Measurements from ENCODE around the gene B3GNT5. TPM values are rescaled to one million over a fixed set of nuclear protein-coding genes. Genes with fewer than 3 reads are reported as not detected.
A peak's percentile ranks its signal among the peaks of the same experiment; 100 is the strongest.

The B3GNT5 gene
- total and polyA plus RNA-seq, 2 donors (not counting 3 experiments of a cell fraction or from before 2014, with no cell fraction given): 4.1 to 25.6 TPM

GRCh38 chr3:183274609-183275008 lies 21.6 kb downstream of the B3GNT5 start:
- Histone ChIP-seq H3K36me3 (ENCODE audit: control insufficient read depth in 2 of 2, extremely low read depth in 1 of 2, insufficient read depth in 2 of 2, low read length in 2 of 2) (peaks cover 0 to 9% of the 10 kb centered on the region in 2 experiments), H3K9ac (replicated peaks; ENCODE audit: extremely low read depth, insufficient read depth, low read length) (peak overlapping the region; percentile 32), H3K27me3 (ENCODE audit: control insufficient read depth in 2 of 2, insufficient read depth in 2 of 2, low read length in 2 of 2) (no peaks in the 10 kb centered on the region), H3K4me3 (replicated peaks in 1 of 3; ENCODE audit: insufficient read depth in 1 of 3, low read depth in 1 of 3, low read length in 3 of 3) (no peak overlapping the region), H3K9me1 (replicated peaks; ENCODE audit: control insufficient read depth, extremely low read depth, insufficient read depth, low read length) (no peaks in the 10 kb centered on the region), H3K4me2 (ENCODE audit: insufficient read depth, low read length) (peak overlapping the region; percentile 78), H2AFZ (ENCODE audit: low read depth, low read length) (no peak overlapping the region), H3K4me1 (ENCODE audit: control insufficient read depth, extremely low read depth, insufficient read depth, low read length) (peaks cover 27% of the 10 kb centered on the region), H3K27ac (ENCODE audit: insufficient read depth, low read depth, low read length) (peak overlapping the region; percentile 54), H4K20me1 (replicated peaks; ENCODE audit: control insufficient read depth, extremely low read depth, insufficient read depth, low read length) (no peaks in the 10 kb centered on the region), H3K9me3 (replicated peaks; ENCODE audit: control insufficient read depth, insufficient read depth, low read length) (no peaks in the 10 kb centered on the region), H3K79me2 (ENCODE audit: control insufficient read depth, insufficient read depth, low read length) (peaks cover 7% of the 10 kb centered on the region)
- BruUV-seq (replicated peaks): no TSS peak
- dilution Hi-C loops (cut with MboI; ENCODE audit: extremely low pct_ligation_motif_present, low sequenced_read_pairs): no loop called here
- intact Hi-C loops (cut with micrococcal nuclease): loop anchor here (1.0 kb wide), 2 partner anchors 11 to 19 kb away; no protein-coding TSS in a partner anchor
- ChIA-PET CTCF (interaction anchor here (0.5 to 2.8 kb wide), 7 partner anchors 9 to 195 kb away, joined by 3 to 16 read pairs (median 4); no protein-coding TSS in a partner anchor), POLR2A (no interaction called here)
- TF ChIP-seq CTCF (IDR thresholded peaks at IDR 0.05; ENCODE audit: extremely low read depth in 1 of 2, insufficient read depth in 1 of 2, low read depth in 1 of 2, low read length in 2 of 2) (no peak), EZH2 (IDR thresholded peaks at IDR 0.05; ENCODE audit: borderline replicate concordance, low read depth, low read length, severe bottlenecking) (no peak), JUN (IDR thresholded peaks at IDR 0.05; ENCODE audit: borderline replicate concordance, insufficient read depth, insufficient read length, low read depth) (peak; percentile 49), FOS (IDR thresholded peaks at IDR 0.05; ENCODE audit: borderline replicate concordance, insufficient read depth, low read length) (peak; percentile 95)
- peak; percentile 66 for DNase-seq (ENCODE audit: low read depth, low spot score)
- FAIRE-seq: peak; percentile 73

GRCh38 chr3:183275418-183275817 lies 22.4 kb downstream of the B3GNT5 start:
- POLR2A ChIA-PET: no interaction called here

More at GRCh38 chr3:183275418-183275817, 22.4 kb downstream of the B3GNT5 start:
- no peak overlapping the region for H2AFZ ChIP-seq (ENCODE audit: low read depth, low read length)
- H3K79me2 ChIP-seq (ENCODE audit: control insufficient read depth, insufficient read depth, low read length): peaks cover 5% of the 10 kb centered on the region
- peaks cover 0 to 2% of the 10 kb centered on the region in 2 experiments for H3K36me3 ChIP-seq (ENCODE audit: control insufficient read depth in 2 of 2, extremely low read depth in 1 of 2, insufficient read depth in 2 of 2, low read length in 2 of 2)
- dilution Hi-C loops (cut with MboI; ENCODE audit: extremely low pct_ligation_motif_present, low sequenced_read_pairs): no loop called here
- peak overlapping the region; percentile 78 for H3K4me2 ChIP-seq (ENCODE audit: insufficient read depth, low read length)
- CTCF ChIA-PET: interaction anchor here (0.6 to 2.8 kb wide), 4 partner anchors 10 to 90 kb away, joined by 3 to 15 read pairs (median 8); no protein-coding TSS in a partner anchor
- no peaks in the 10 kb centered on the region for H4K20me1 ChIP-seq (replicated peaks; ENCODE audit: control insufficient read depth, extremely low read depth, insufficient read depth, low read length)
- no peak overlapping the region for H3K9ac ChIP-seq (replicated peaks; ENCODE audit: extremely low read depth, insufficient read depth, low read length)
- DNase-seq (ENCODE audit: low read depth, low spot score): peak; percentile 82
- no peaks in the 10 kb centered on the region for H3K27me3 ChIP-seq (ENCODE audit: control insufficient read depth in 2 of 2, insufficient read depth in 2 of 2, low read length in 2 of 2)
- FAIRE-seq: peak; percentile 73
- H3K4me3 ChIP-seq (replicated peaks in 1 of 3; ENCODE audit: insufficient read depth in 1 of 3, low read depth in 1 of 3, low read length in 3 of 3): no peak overlapping the region
- no peaks in the 10 kb centered on the region for H3K9me1 ChIP-seq (replicated peaks; ENCODE audit: control insufficient read depth, extremely low read depth, insufficient read depth, low read length)
- no peak for TF ChIP-seq EZH2 (IDR thresholded peaks at IDR 0.05; ENCODE audit: borderline replicate concordance, low read depth, low read length, severe bottlenecking)
- no peak for TF ChIP-seq JUN (IDR thresholded peaks at IDR 0.05; ENCODE audit: borderline replicate concordance, insufficient read depth, insufficient read length, low read depth)
- no peak for TF ChIP-seq MAX (IDR thresholded peaks at IDR 0.05; ENCODE audit: insufficient read depth, insufficient read length)
- no peak for TF ChIP-seq CTCF (IDR thresholded peaks at IDR 0.05; ENCODE audit: extremely low read depth in 1 of 2, insufficient read depth in 1 of 2, low read depth in 1 of 2, low read length in 2 of 2)
- no peak for TF ChIP-seq POLR2A (IDR thresholded peaks at IDR 0.05; ENCODE audit: low read depth, low read length)
- TF ChIP-seq GATA2 (IDR thresholded peaks at IDR 0.05; ENCODE audit: insufficient read depth, insufficient read length, low read depth, low read length): no peak
- no peak for TF ChIP-seq FOS (IDR thresholded peaks at IDR 0.05; ENCODE audit: borderline replicate concordance, insufficient read depth, low read length)
- no peak for TF ChIP-seq POLR2AphosphoS5 (IDR thresholded peaks at IDR 0.05; ENCODE audit: insufficient read depth, low read depth, low read length)
- TF ChIP-seq MYC (IDR thresholded peaks at IDR 0.05; ENCODE audit: low read depth, low read length): no peak
- H3K9me3 ChIP-seq (replicated peaks; ENCODE audit: control insufficient read depth, insufficient read depth, low read length): no peaks in the 10 kb centered on the region
- peak overlapping the region; percentile 54 for H3K27ac ChIP-seq (ENCODE audit: insufficient read depth, low read depth, low read length)
- intact Hi-C loops (cut with micrococcal nuclease): loop anchor here (1.0 kb wide), 2 partner anchors 10 to 20 kb away; no protein-coding TSS in a partner anchor
- BruUV-seq (replicated peaks): no TSS peak
- peaks cover 27% of the 10 kb centered on the region for H3K4me1 ChIP-seq (ENCODE audit: control insufficient read depth, extremely low read depth, insufficient read depth, low read length)
